H9 (cell line): ENCODE data around the gene TRPC3. TPM values are rescaled to one million over a fixed set of nuclear protein-coding genes. Genes with fewer than 3 reads are reported as not detected.

Source experiments
- DNase-seq: peaks from one replicate; pipeline ENCODE4 v3.0.0-alpha.2; 2017
- H2AFZ ChIP-seq: one replicate; pipeline ENCODE4 v1.6.1; 2013; ENCODE audit warnings: mild to moderate bottlenecking, low read length, control low read depth, moderate library complexity
- H2AK5ac ChIP-seq: 2 replicates; pipeline ENCODE4 v1.6.1; 2013; ENCODE audit warnings: low read length, control low read depth, mixed read lengths; ENCODE audit not compliant: insufficient read length
- H2BK120ac ChIP-seq: one replicate; pipeline ENCODE4 v1.6.1; 2013; ENCODE audit warnings: low read depth, mild to moderate bottlenecking, low read length, control low read depth, inconsistent platforms; ENCODE audit not compliant: poor library complexity, severe bottlenecking
- H2BK12ac ChIP-seq: 2 replicates; pipeline ENCODE4 v1.6.1; 2013; ENCODE audit warnings: low read length, control low read depth, mixed read lengths, low read depth; ENCODE audit not compliant: insufficient read length
- H2BK15ac ChIP-seq: 2 replicates; pipeline ENCODE4 v1.6.1; 2013; ENCODE audit warnings: low read depth, low read length, control low read depth
- H2BK20ac ChIP-seq: one replicate; pipeline ENCODE4 v1.6.1; 2013; ENCODE audit warnings: low read depth, mild to moderate bottlenecking, low read length, control low read depth, inconsistent platforms; ENCODE audit not compliant: poor library complexity, severe bottlenecking
- H2BK5ac ChIP-seq: 2 replicates; pipeline ENCODE4 v1.6.1; 2013; ENCODE audit warnings: low read length, control low read depth, mixed read lengths; ENCODE audit not compliant: insufficient read length
- H3K14ac ChIP-seq: 2 replicates; pipeline ENCODE4 v1.6.1; 2013; ENCODE audit warnings: low read length, control low read depth; ENCODE audit not compliant: insufficient read depth
- H3K18ac ChIP-seq: 2 replicates; pipeline ENCODE4 v1.6.1; 2013; ENCODE audit warnings: low read depth, mild to moderate bottlenecking, mixed read lengths, low read length, control low read depth; ENCODE audit not compliant: insufficient read length
- H3K23ac ChIP-seq: 2 replicates; pipeline ENCODE4 v1.6.1; 2013; ENCODE audit warnings: low read length, control low read depth, mixed read lengths, low read depth; ENCODE audit not compliant: insufficient read length
- H3K23me2 ChIP-seq: 2 replicates; pipeline ENCODE4 v1.6.1; 2013; ENCODE audit warnings: low read depth, mild to moderate bottlenecking, mixed read lengths, low read length, control low read depth; ENCODE audit not compliant: insufficient read length, poor library complexity, severe bottlenecking
- H3K27ac ChIP-seq: 2 replicates; pipeline ENCODE4 v1.5.1; 2013; ENCODE audit warnings: low read length, control low read depth, mixed read lengths, low read depth; ENCODE audit not compliant: insufficient read length
- H3K27me3 ChIP-seq: 2 replicates; pipeline ENCODE4 v1.6.1; 2013; ENCODE audit warnings: low read length, control low read depth, inconsistent platforms; ENCODE audit not compliant: insufficient read depth
- H3K4ac ChIP-seq: 2 replicates; pipeline ENCODE4 v1.6.1; 2013; ENCODE audit warnings: low read depth, mild to moderate bottlenecking, control low read depth, inconsistent platforms, low read length, moderate library complexity
- H3K4me1 ChIP-seq: 2 replicates; pipeline ENCODE4 v1.6.1; 2013; ENCODE audit warnings: low read length, control low read depth, inconsistent platforms; ENCODE audit not compliant: insufficient read depth
- H3K4me2 ChIP-seq: 2 replicates; pipeline ENCODE4 v1.6.1; 2013; ENCODE audit warnings: low read length, control low read depth, mixed read lengths; ENCODE audit not compliant: insufficient read length, insufficient read depth
- H3K56ac ChIP-seq: 2 replicates; pipeline ENCODE4 v1.6.1; 2013; ENCODE audit warnings: low read depth, mild to moderate bottlenecking, mixed read lengths, low read length, control low read depth; ENCODE audit not compliant: insufficient read length
- H3K79me1 ChIP-seq: 2 replicates; pipeline ENCODE4 v1.6.1; 2013; ENCODE audit warnings: low read depth, mild to moderate bottlenecking, moderate library complexity, low read length, control low read depth, inconsistent platforms; ENCODE audit not compliant: insufficient read depth, poor library complexity, severe bottlenecking
- H3K79me2 ChIP-seq: 2 replicates; pipeline ENCODE4 v1.6.1; 2013; ENCODE audit warnings: low read length, control low read depth, inconsistent platforms; ENCODE audit not compliant: insufficient read depth
- H3K9ac ChIP-seq: 2 replicates; pipeline ENCODE4 v1.6.1; 2013; ENCODE audit warnings: low read length, control low read depth, mixed read lengths; ENCODE audit not compliant: insufficient read length; ENCODE audit errors: extremely low read depth
- H3K9me3 ChIP-seq: one replicate; pipeline ENCODE4 v1.6.1; 2013; ENCODE audit warnings: low read depth, low read length, inconsistent platforms; ENCODE audit not compliant: control insufficient read depth
- H3T11ph ChIP-seq: one replicate; pipeline ENCODE4 v1.6.1; 2013; ENCODE audit warnings: mild to moderate bottlenecking, low read length, control low read depth, inconsistent platforms
- H4K20me1 ChIP-seq: one replicate; pipeline ENCODE4 v1.6.1; 2013; ENCODE audit not compliant: control insufficient read depth, insufficient read length, insufficient read depth
- H4K5ac ChIP-seq: 2 replicates; pipeline ENCODE4 v1.6.1; 2013; ENCODE audit warnings: low read depth, mild to moderate bottlenecking, mixed read lengths, low read length, control low read depth; ENCODE audit not compliant: insufficient read length
- H4K8ac ChIP-seq: replicated peaks from 2 replicates; pipeline ENCODE4 v1.6.1; 2013; ENCODE audit warnings: low read length, control low read depth, mixed read lengths, low read depth; ENCODE audit not compliant: insufficient read length
- H4K91ac ChIP-seq: 2 replicates; pipeline ENCODE4 v1.6.1; 2013; ENCODE audit warnings: low read depth, mild to moderate bottlenecking, moderate library complexity, mixed read lengths, low read length, control low read depth; ENCODE audit not compliant: insufficient read length
- H3K27ac Mint-ChIP-seq, 3 experiments: 2 replicates in 2 of 3; 3 replicates in 1 of 3; pipeline ENCODE4 v1.8.0; 2020 to 2021; ENCODE audit warnings: mixed read lengths in 3 of 3, mild to moderate bottlenecking in 1 of 3, moderate library complexity in 1 of 3
- H3K27me3 Mint-ChIP-seq: 2 replicates; pipeline ENCODE4 v1.8.0; 2021; ENCODE audit warnings: low read depth, mild to moderate bottlenecking, moderate library complexity, mixed read lengths
- H3K36me3 Mint-ChIP-seq, 3 experiments: 2 replicates in 2 of 3; 3 replicates in 1 of 3; pipeline ENCODE4 v1.8.0; 2020 to 2021; ENCODE audit warnings: low read depth in 3 of 3, mixed read lengths in 3 of 3; ENCODE audit not compliant: insufficient read depth in 1 of 3
- H3K4me1 Mint-ChIP-seq, 2 experiments: 2 replicates each; pipeline ENCODE4 v1.8.0; 2020; ENCODE audit warnings: mixed read lengths in 2 of 2
- H3K4me3 Mint-ChIP-seq, 2 experiments: 2 replicates in 1 of 2; 3 replicates in 1 of 2; pipeline ENCODE4 v1.8.0; 2020 to 2021; ENCODE audit warnings: mild to moderate bottlenecking in 2 of 2, mixed read lengths in 2 of 2, moderate library complexity in 1 of 2
- H3K9me3 Mint-ChIP-seq, 2 experiments: 2 replicates in 1 of 2; 3 replicates in 1 of 2; pipeline ENCODE4 v1.8.0; 2020; ENCODE audit warnings: mild to moderate bottlenecking in 2 of 2, mixed read lengths in 2 of 2, moderate library complexity in 1 of 2
- CTCF ChIP-seq: fragments of 200-600 bp; sonication (generic); conservative IDR thresholded peaks from 3 replicates; pipeline ENCODE4 v1.8.0; 2021; ENCODE audit warnings: antibody characterized with exemption, mild to moderate bottlenecking
- WGBS: extraction: QIAGEN DNeasy Blood & Tissue Kit; methylation state at CpG from one replicate; pipeline ENCODE4 v1.1.7; 2013; ENCODE audit warnings: missing lambda C conversion rate, low lambda C conversion rate, mixed read lengths; ENCODE audit not compliant: insufficient read length; ENCODE audit errors: extremely low coverage; 5-methylcytosine and 5-hydroxymethylcytosine counted together
- total RNA-seq: library from RNA; stranded (reverse); gene quantifications from 2 replicates; pipeline ENCODE4 v1.2.1, GENCODE V29; 2021

The TRPC3 gene
- total RNA-seq, 1 experiment from 2014 or later, result 0.13 TPM

GRCh38 chr4:121873604-121874003, 78.3 kb downstream of the TRPC3 start:
- 0 out of 7 replicates have a peak, but pooled peaks cover 0 to under 1% (median 0%) of the 10 kb centered on the region in 3 experiments for H3K36me3 Mint-ChIP-seq
- H3K9ac ChIP-seq, result no peak overlapping the region
- H2BK20ac ChIP-seq, result no peak overlapping the region

More at GRCh38 chr4:121873604-121874003, 78.3 kb downstream of the TRPC3 start:
- Histone ChIP-seq H3K4ac (no peak overlapping the region), H3K56ac (no peak overlapping the region), H3K14ac (no peak overlapping the region), H2AK5ac (no peak overlapping the region), H3K79me1 (no peaks in the 10 kb centered on the region), H3K79me2 (no peaks in the 10 kb centered on the region), H4K5ac (no peak overlapping the region), H3K23me2 (peaks cover 3% of the 10 kb centered on the region), H2BK15ac (no peak overlapping the region), H4K8ac (no peak overlapping the region), H4K91ac (no peak overlapping the region), H2BK120ac (no peak overlapping the region), H3K23ac (no peak overlapping the region), H3K4me1 (no peaks in the 10 kb centered on the region), H3K27me3 (no peaks in the 10 kb centered on the region), H3K9me3 (no peaks in the 10 kb centered on the region), H3K4me2 (no peak overlapping the region), H2AFZ (no peak overlapping the region), H2BK12ac (no peak overlapping the region), H3K18ac (no peak overlapping the region), H3T11ph (no peak overlapping the region), H2BK5ac (no peak overlapping the region), H3K27ac (no peak overlapping the region), H4K20me1 (no peaks in the 10 kb centered on the region)
- peaks cover 5% of the 10 kb centered on the region in 2 experiments for H3K4me1 Mint-ChIP-seq
- no peak for DNase-seq
- no CpG with 5 or more reads among the region's 3 CpGs for WGBS
- H3K27me3 Mint-ChIP-seq, result peaks cover 3% of the 10 kb centered on the region; the same call in 1 of the 2 replicates
- no peak for TF ChIP-seq CTCF
- H3K9me3 Mint-ChIP-seq, result no peaks in the 10 kb centered on the region
- no peak overlapping the region; a peak in 1 of 7 replicates for H3K27ac Mint-ChIP-seq
- H3K4me3 Mint-ChIP-seq, result no peak overlapping the region
